Measurements from ENCODE around the gene PCSK2.

DNA sequence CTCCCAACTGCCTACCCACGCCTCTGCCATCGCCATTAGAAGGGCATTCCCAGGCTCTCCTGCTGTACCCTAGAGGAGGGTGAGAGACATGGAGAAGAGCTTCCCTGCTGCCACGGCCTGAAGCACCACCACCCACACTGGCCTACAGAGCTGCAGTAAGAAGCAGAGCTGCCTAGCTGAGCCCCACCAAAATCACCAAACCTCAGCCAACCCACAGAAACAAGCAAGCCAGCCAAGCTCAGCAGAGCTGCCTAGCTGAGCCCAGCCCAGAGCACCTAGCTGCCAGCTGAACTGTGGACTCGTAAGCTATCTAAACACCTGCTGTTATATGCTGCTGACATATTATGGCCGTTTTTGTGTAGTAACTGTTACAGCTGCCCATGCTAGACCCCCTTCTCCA, 149.2 kb downstream of the PCSK2 start:
- TF ChIP-seq POLR2A (IDR thresholded peaks at IDR 0.05), result no peak
- TF ChIP-seq, protein P1, sequence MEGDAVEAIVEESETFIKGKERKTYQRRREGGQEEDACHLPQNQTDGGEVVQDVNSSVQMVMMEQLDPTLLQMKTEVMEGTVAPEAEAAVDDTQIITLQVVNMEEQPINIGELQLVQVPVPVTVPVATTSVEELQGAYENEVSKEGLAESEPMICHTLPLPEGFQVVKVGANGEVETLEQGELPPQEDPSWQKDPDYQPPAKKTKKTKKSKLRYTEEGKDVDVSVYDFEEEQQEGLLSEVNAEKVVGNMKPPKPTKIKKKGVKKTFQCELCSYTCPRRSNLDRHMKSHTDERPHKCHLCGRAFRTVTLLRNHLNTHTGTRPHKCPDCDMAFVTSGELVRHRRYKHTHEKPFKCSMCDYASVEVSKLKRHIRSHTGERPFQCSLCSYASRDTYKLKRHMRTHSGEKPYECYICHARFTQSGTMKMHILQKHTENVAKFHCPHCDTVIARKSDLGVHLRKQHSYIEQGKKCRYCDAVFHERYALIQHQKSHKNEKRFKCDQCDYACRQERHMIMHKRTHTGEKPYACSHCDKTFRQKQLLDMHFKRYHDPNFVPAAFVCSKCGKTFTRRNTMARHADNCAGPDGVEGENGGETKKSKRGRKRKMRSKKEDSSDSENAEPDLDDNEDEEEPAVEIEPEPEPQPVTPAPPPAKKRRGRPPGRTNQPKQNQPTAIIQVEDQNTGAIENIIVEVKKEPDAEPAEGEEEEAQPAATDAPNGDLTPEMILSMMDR (IDR thresholded peaks at IDR 0.05), result no peak
